Measurements from ENCODE around the gene UPK1A.
A peak's percentile ranks its signal among the peaks of the same experiment; 100 is the strongest.
"Not testable (repeated sequence)": the region's sequence is repeated elsewhere in the genome, so short reads cannot be mapped to it uniquely, and the experiment has no call there.

UPK1A gene

DNA sequence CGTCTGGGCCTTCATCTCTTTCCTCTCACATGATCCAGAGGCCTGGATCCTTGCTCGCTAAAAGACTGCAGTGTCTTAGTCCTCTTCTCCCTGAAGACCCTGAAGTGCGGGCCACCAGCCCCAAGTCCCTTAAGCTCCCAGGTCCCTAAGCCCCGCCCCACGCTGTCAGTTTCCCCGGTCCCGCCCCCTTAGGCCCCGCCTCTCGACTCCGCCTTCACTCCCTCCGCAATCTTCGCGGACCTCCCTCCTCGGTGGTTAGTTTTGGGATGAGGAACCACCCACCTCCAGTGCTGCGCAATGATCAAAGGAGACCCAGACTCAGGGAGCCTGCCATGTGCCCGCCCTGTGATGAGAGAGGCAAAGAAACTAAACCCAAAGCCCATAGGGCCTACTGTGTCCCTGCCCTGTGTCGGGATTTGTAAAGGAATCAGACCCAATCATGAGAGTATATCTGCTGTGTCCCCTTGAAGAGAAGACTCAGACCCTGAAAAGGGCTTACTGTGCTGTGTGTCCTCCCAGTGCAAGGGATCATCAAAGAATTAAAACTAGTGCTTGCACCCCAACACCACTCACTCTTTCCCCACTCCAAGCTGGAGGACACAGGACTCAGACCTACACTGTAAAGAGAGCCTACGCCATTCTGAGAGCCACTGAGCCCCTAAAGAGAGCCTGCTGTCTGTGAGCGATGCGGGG is 21.2 kb upstream of the UPK1A start:
- no peak for ATAC-seq

DNA sequence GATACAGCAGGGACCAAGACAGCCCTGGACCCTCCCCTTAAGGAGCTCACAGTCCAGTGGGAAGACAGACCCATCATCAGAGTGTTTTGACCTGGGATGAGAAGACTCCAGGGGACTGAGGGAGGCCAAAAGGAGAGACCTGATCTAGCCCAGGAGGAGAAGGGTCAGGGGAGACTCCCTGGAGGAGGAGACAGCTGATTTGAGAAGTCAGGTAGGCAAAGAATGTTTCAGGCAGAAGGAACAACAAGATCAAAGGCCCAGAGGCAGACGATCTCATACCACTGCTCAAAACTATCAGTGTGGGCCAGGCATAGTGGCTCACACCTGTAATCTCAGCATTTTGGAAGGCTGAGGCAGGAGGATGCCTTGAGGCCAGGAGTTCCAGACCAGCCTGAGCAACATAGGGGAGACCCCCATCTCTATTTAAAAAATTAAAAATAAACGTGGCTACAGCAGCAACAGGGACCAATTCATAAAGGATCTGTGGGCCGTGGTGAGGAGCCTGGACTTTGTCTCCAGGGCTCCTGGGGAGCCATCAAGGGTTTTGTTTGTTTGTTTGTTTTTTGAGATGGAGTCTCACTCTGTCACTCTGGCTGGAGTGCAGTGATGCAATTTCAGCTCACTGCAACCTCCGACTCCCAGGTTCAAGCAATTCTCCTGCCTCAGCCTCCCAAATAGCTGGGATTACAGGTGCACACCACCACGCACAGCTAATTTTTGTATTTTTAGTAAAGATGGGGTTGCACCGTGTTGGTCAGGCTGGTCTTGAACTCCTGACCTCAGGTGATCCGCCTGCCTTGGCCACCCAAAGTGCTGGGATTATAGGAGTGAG is 20.4 kb upstream of the UPK1A start:
- ATAC-seq: no peak

DNA sequence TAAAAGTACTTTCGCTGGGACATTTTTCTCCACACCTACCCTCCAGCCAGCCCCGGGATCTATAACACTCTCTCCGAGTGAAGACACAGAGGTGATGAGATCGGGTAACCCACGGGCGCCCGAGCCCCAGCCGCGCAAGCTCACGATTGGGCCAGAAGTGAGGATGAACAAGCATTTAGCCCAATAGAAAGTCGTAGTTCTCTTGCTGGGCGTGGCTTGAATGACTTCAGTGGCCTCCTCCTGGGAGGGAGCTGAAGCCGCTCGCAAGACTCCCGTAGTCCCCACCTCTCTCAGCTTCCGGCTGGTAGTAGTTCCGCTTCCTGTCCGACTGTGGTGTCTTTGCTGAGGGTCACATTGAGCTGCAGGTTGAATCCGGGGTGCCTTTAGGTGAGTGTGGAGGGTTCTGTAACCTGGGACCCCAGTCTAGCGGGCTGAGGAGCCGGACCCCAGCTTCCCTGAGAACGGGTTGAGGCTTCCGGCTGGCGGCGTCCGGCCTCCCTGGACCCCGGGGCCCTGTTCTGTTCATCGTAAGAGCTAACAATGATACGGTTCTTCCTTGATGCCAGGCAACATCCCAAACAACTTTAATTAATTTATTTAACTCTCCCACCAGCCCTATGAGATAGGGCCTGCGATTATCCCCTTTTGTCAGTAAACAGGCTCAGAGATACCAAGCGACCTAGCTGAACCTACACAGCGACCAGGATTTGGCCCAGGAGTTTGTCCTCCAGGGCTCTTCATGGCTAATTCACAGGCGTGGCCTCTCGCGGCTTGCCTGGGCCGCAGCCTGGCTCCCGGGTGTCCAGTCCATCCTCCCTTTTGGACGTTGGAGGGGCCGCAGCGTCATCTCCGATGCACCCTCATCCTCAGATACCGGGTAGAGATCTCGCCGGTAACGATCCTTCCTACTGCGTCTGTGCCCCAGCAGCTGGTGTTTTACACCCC is 18.0 kb upstream of the UPK1A start, which contains the start of gene COX6B1:
COX6B1 (plus strand) TSS at position 307 of the 945 bp plus-strand sequence. CDS start 2,921 bp downstream, outside the sequence.
- peak; percentile 76 to 79 for ATAC-seq

DNA sequence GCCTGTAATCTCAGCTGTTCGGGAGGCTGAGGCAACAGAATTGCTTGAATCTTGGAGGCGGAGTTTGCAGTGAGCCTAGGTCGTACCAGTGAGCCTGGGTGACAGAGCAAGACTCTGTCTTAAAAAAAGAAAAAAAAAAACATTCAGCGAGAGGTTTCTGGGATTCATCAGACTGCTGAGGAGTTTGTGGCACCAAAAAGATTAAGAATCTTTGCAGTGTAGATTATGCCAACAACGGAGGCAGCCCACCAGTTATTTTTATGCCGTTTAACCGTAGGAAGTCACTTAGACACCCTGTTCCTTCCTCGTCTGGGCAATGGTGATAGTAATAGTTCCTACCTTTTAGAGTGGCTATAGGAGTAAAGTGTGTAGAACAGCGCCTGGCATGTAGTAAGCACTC is 15.7 kb upstream of the UPK1A start:
- no peak for ATAC-seq

DNA sequence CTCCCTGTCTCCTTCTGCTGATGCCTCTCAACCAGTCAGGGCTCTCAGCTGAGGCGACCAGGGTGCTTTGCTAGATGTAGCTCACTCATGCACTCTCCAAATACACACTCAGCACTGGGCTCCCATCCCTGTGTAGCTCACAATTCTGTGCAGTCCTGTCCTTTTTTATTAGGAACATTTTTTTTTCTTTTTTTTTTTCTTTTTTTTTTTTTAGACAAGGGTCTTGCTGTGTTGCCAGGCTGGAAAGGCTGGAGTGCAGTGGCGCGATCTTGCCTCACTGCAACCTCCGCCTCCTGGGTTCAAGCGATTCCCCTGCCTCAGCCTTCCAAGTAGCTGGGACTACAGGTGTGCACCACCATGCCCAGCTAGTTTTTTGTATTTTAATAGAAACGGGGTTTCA is 11.5 kb upstream of the UPK1A start:
- not testable (repeated sequence) for ATAC-seq

DNA sequence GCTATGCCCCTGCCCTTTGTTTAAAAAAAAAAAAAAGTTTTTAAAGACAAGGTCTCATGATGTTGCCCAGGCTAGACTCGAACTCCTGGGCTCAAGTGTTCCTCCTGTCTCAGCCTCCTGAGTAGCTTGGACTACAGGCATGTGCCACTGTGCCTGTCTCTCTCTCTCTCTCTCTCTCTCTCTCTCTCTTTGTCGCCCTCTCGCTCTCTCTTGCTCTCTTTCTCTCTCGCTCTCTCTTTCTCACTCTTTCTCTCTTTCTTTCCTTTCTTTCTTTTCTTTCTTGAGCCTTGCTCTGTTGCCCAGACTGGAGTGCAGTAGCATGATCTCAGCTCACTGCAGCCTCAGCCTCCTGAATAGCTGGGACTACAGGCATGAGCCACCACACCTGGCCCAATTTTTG is 10.7 kb upstream of the UPK1A start:
- no peak for ATAC-seq

DNA sequence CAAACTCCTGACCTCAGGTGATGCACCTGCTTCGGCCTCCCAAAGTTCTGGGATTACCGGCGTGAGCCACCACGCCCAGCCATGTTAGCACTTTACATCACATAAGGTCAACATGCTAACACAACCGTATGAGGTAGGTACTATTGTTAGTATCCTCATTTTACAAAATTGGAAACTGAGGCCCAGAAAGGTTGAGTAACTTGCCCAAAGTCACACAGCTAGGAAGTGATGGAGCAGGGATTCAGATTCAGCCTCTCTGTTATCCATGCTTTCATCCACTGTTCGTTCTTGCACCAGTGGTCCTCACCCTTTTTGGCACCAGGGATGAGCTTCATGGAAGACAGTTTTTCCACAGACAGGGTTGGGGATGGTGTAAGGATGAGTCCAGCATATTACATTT is 9.6 kb upstream of the UPK1A start:
- no peak for ATAC-seq

DNA sequence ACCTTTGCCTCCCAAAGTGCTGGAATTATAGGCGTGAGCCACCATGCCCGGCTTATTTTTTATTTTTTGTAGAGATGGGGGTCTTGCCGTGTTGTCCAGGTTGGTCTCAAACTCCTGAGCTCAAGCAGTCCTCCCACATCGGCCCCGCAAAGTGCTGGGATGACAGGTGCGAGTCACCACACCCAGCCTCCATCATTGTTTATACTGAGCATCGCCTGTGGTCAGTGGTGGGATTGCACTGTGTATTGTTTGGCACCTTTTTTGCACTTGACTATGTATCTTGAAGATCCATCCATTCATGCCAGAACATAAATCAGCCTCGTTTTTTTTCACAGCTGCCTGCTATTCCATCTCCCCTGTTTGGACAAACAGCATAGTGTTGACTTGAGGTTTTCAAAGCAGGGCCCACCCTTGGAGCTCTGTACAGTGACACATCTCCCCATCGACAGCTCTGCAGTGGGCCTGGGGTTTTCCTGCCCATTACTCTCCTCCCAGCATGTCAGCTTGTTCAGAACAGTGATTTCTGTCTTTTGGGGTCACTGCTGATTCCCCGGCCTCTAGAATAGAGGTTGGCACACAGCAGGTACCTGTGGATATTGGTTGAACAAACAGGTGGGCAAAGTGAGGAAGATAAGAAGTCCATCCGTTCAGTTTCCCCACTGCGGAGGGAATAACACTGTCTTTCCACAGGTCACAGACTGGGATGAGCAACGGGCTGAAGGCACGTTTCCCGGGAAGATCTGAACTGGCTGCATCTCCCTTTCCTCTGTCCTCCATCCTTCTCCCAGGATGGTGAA is 8.2 kb upstream of the UPK1A start:
- peak in 1 of 2 donors; percentile 43 for ATAC-seq

DNA sequence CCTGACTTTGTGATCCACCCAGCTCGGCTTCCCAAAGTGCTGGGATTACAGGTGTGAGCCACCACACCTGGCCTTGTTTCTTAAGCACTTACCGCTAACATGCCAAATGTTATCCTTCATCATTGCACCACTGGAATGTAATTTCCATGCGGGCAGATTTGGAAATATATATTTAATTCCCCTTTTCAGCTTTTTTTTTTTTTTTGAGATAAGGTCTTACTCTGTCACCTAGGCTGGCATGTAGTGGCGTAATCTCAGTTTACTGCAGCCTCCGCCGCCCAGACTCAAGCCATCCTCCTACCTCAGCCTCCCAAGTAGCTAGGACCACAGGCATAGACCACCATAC is 4.3 kb upstream of the UPK1A start:
- no peak for ATAC-seq

DNA sequence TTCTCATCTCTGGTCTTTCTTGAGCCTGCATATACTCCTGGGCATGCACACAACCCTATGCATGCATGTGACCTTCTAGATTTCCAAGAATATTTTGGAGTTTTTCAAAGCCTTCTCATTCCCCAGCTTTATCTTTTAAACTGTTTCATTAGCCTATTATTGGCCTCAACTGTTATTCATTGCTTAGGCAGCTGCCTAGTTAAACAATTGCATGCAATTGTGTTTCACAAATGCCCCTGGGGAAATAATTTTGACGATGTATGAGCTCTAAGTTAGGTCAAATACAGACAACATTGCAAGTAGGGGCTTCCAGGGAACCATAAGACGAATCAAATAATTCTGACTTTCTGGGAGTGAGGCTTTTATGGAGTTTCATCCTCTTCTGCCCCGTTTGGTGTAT is 2.3 kb upstream of the UPK1A start:
- ATAC-seq: no peak

DNA sequence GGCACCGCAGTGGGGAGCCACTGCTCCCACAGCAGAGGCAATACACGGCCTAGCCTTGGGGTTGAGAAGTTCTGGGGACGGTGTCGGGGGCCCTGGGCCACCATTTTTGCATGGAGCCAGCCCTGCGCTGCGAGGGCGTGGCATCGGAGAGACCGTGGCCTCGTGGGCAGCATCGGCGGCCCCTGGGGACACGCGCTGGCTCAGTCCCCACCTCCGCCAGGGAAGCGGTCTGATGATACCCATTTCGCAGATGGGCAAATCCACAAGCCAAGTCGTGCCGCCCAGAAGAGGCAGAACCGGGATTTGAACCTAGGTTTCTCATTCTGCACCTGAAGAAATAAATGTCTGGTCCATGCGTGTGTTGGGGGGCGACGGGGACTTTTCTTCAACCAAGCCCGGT is 1.2 kb upstream of the UPK1A start:
- ATAC-seq: no peak

DNA sequence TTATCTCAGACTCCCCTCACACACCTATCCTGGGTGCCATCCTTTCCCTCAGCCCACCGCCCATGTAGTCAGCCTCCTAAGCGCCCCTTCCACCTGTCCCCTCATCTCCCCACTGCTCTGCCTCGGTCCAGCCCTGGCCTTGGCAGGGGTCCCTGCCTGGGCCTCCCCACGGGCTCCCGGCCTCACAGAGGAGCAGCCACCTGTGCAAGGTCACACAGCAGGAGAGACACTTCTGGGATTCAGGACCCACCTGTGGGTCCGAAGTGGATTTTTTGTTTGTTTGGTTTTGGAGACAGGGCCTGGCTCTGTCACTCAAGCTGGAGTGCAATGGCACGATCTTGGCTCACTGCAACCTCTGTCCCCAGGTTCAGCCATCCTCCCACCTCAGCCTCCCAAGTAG is 713 bp upstream of the UPK1A start:
- no peak for ATAC-seq

DNA sequence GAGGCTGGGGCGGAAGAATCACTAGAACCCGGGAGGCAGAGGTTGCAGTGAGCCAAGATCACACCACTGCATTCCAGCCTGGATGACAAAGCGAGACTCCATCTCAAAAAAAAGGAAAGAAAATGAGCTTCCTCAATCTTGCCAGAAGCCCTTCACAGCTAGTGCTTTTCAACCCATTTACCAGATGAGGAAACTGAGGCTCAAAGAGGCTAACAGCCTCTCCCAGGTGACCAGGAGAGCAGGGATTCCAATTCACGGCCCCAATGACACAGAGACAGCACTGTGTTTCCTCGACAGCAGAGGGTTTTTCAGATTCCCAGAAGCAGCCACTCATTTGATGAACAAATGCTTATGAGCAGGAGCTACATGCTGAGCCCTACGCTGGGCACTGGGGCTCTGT is 3.2 kb downstream of the UPK1A start:
- no peak for ATAC-seq

DNA sequence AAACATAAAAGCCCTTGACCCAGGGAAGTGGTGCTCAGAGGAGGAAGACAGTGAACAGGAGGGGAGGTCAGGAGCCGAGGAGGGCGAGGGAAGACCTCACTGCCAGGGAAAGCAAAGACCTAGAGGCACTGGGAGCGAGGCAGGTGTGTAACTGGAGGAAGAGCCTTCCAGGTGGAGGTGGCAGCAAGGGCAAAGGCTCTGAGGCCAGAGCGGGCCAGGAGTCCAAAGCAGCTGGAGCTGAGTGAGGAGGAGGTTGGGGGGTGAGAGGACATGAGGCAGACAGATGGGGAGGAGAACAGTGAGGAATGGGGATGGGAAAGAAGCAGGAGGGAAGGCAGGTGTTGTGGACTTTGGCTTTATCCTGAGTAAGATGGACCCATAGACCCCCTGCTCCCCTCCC is 3.7 kb downstream of the UPK1A start:
- ATAC-seq: no peak

DNA sequence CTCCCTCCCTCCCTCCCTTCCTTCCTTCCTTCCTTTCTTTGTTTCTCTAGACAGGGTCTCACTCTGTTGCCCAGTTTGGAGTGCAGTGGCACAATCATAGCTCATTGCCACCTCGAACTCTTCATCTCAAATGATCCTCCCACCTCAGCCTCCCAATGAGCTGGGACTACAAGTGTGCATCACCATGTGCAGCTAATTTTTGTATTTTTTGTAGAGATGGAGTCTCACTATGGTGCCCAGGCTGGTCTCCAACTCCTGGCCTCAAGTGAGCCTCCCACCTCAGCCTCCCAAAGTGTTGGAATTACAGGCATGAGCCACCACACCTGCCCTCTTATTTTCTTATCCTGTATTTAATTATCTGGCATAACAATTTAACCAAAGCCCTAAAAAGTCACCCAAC is 4.4 kb downstream of the UPK1A start:
- no peak for ATAC-seq

DNA sequence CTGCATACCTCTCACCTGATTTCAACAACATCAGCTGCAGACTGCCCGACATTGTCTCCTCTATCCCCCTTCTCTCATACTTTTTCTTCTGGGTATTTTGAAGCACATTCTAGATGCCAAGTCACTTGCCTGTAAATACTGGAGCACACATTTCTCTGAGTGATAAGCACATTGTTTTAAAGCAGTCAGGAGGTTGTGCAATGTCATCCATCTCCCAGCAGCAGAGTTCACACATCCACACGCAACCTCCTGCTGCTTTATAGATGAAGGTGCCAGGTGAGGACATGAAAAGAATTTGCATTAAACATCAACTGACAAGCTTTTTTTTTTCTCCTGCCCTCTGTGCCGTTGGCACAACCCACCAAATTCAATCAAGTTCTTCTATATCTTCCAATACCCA is 5.5 kb downstream of the UPK1A start:
- no peak for ATAC-seq

DNA sequence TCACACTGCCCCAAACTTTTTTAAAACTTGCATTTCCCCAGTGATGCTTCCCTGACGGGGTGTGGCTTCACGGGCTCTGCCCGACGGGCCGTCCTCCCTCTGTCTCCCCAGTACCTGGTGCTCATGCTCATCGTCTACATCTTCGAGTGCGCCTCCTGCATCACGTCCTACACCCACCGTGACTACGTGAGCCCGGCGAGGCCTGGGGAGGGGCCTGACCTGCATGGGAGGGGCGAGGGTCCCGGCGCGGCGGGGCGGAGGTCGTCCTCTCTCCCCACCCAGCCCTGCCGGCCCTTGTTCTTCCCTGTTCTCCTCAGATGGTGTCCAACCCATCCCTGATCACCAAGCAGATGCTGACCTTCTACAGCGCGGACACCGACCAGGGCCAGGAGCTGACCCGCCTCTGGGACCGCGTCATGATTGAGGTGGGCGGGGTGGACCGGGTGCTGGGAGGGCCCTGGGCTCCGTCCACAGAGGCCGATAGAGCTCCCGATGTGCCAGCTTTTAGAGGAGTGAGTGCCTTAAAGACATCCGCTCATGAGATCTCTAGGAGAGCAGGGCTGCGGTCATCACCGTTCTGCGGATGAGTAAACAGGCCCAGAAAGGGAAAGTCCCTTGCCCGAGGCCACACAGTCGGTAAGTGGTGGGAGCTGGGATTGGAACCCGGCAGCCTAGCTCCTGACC is 6.9 kb downstream of the UPK1A start:
- peak; percentile 87 to 96 for ATAC-seq

DNA sequence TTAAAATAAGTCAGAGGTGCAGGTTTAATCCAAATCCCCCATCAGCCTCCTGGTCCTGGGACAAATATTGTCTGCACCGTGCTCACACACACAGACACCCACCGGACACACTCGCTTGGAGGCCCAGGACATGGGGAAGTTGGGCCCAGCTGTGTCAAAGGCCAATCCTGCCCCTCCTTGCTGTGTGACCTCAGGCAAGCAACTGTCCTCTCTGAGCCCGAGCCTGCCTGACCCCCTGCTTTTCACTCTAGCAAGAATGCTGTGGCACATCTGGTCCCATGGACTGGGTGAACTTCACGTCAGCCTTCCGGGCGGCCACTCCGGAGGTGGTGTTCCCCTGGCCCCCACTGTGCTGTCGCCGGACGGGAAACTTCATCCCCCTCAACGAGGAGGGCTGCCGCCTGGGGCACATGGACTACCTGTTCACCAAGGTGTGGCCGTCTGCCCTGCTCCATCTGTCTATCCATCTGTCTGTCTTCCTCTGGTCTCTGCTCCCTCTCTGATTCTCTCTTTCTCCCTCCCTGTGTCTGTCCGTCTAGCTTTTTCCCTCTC is 9.3 kb downstream of the UPK1A start:
- no peak for ATAC-seq

DNA sequence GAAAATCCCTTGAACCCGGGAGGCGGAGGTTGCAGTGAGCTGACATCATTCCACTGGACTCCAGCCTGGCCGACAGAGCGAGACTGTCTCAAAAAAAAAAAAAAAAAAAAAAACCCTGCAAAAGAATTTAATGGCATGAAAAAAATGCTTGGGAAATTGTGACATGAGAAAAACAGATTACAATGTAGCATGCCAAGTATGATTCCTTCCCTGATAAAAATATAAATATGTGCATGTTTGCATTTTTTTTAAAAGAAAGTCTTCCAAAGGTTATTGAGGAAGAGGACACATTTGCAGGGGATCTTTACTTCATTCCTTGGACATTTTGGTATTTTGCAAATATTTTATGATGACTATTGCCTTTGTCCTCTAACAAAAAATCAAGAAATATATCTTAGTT is 23.5 kb downstream of the UPK1A start:
- ATAC-seq: no peak

DNA sequence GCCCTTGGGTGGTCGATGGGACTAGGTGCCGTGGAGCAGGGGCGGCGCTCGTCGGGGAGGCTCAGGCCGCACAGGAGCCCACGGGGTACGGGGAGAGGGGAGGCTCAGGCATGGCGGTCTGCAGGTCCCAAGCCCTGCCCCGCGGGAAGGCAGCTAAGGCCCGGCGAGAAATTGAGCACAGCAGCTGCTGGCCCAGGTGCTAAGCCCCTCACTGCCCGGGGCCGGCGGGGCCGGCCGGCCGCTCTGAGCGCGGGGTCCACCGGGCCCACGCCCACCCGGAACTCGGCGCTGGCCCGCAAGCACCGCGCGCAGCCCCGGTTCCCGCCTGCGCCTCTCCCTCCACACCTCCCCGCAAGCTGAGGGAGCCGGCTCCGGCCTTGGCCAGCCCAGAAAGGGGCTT is 24.8 kb downstream of the UPK1A start:
- not testable (repeated sequence) for ATAC-seq

DNA sequence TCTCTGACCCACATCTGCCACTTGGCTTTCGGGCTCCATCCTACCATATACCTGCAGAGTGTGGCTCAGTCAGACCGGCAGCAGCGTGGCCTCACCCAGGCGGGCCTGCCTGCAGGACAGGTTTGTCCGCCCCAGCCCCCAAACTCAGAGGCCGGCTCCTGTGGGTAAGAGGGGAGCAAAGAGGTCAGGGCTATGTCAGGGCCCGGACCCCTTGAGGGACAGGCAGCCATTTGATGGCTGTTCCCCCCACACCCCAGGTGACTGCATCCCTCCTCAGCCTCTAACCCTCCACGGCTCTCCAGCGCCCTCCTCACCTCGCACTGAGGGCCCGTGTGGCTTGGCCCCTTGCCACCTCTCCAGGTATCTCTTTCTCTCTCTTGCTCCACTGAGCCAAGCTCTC is 25.7 kb downstream of the UPK1A start:
- ATAC-seq: no peak
